Stimulated activated naive CD8-positive, alpha-beta T cell treated with anti-CD3 and anti-CD28 coated beads, Interleukin-15, Interleukin-2, amounts not matched to agents 100 U/mL and 50 U/mL, for 24 hours (primary cell): ENCODE data around the gene WDR17.

Source experiments
- ATAC-seq: fragments of 150-1000 bp; cut with Tn5 transposase; one replicate; pipeline ENCODE4 v1.10.0; 2021
- DNase-seq: peaks from one replicate; pipeline ENCODE4 v3.0.0; 2021

The WDR17 gene

GRCh38 chr4:176065435-176066291, at the start of gene WDR17:
Gene WDR17 (plus strand): TSS chr4:176065841. CDS start chr4:176111581, 45,740 bp downstream.
- ATAC-seq = peak; percentile 100

GRCh38 chr4:176016601-176017000, 49.0 kb upstream of the WDR17 start:
- ATAC-seq = no peak
- DNase-seq = no peak

More at GRCh38 chr4:176065435-176066291, at the start of gene WDR17:
- DNase-seq = peak; percentile 79

GRCh38 chr4:176020481-176021085, 45.1 kb upstream of the WDR17 start:
- DNase-seq (no peak), ATAC-seq (no peak)

- ATAC-seq = no peak
- DNase-seq = no peak
Measured at GRCh38 chr4:176030391-176030790, 35.2 kb upstream of the WDR17 start.

- DNase-seq (no peak), ATAC-seq (no peak)
Measured at GRCh38 chr4:176031922-176032321, 33.7 kb upstream of the WDR17 start.

- ATAC-seq = no peak
- no peak for DNase-seq
Measured at GRCh38 chr4:176032454-176032853, 33.2 kb upstream of the WDR17 start.

GRCh38 chr4:176034499-176034898, 31.1 kb upstream of the WDR17 start:
- no peak for ATAC-seq
- DNase-seq = peak; percentile 8

GRCh38 chr4:176034936-176035335, 30.7 kb upstream of the WDR17 start:
- ATAC-seq (no peak), DNase-seq (no peak)

- ATAC-seq = no peak
- no peak for DNase-seq
Measured at GRCh38 chr4:176036585-176037205, 28.9 kb upstream of the WDR17 start.

GRCh38 chr4:176038789-176039188, 26.9 kb upstream of the WDR17 start:
- DNase-seq (no peak), ATAC-seq (no peak)

- DNase-seq = no peak
- ATAC-seq = no peak
Measured at GRCh38 chr4:176042195-176042594, 23.4 kb upstream of the WDR17 start.

- DNase-seq (no peak), ATAC-seq (no peak)
Measured at GRCh38 chr4:176043838-176044588, 21.6 kb upstream of the WDR17 start.

- no peak for DNase-seq
- ATAC-seq = no peak
Measured at GRCh38 chr4:176044589-176044951, 21.1 kb upstream of the WDR17 start.

GRCh38 chr4:176048631-176049030, 17.0 kb upstream of the WDR17 start:
- ATAC-seq (no peak), DNase-seq (no peak)

GRCh38 chr4:176052744-176053143, 12.9 kb upstream of the WDR17 start:
- ATAC-seq (no peak), DNase-seq (no peak)

- DNase-seq (no peak), ATAC-seq (no peak)
Measured at GRCh38 chr4:176053785-176054184, 11.9 kb upstream of the WDR17 start.

GRCh38 chr4:176054942-176055341, 10.7 kb upstream of the WDR17 start:
- no peak for ATAC-seq
- DNase-seq = no peak

- ATAC-seq (no peak), DNase-seq (no peak)
Measured at GRCh38 chr4:176063718-176064117, 1.9 kb upstream of the WDR17 start.

GRCh38 chr4:176064539-176064938, 1.1 kb upstream of the WDR17 start:
- DNase-seq (no peak), ATAC-seq (no peak)

- ATAC-seq (no peak), DNase-seq (no peak)
Measured at GRCh38 chr4:176066757-176067156, 1.1 kb downstream of the WDR17 start.

GRCh38 chr4:176077561-176077960, 11.9 kb downstream of the WDR17 start:
- DNase-seq (no peak), ATAC-seq (no peak)

GRCh38 chr4:176084769-176085168, 19.1 kb downstream of the WDR17 start:
- DNase-seq (no peak), ATAC-seq (no peak)

GRCh38 chr4:176090115-176090514, 24.5 kb downstream of the WDR17 start:
- DNase-seq (no peak), ATAC-seq (no peak)
